Upper lobe of left lung (tissue), 4 donors: ENCODE measurements around the gene C5orf58.

Source experiments
- EP300 ChIP-seq, 4 donors: sonication (generic); formaldehyde crosslinking; IDR thresholded peaks; one replicate each; pipeline ENCODE4 v1.5.1; 2017; ENCODE audit warnings: antibody characterized with exemption in 4 of 4, control low read depth in 2 of 4
- POLR2A ChIP-seq, 4 donors: fragments of 450-650 bp; IDR thresholded peaks; one replicate each; pipeline ENCODE4 v1.5.1; 2016 to 2017; ENCODE audit warnings: antibody characterized with exemption in 4 of 4, mild to moderate bottlenecking in 2 of 4
- POLR2AphosphoS5 ChIP-seq, 2 donors: sonication (generic); formaldehyde crosslinking; IDR thresholded peaks; one replicate each; pipeline ENCODE4 v1.5.1; 2017; ENCODE audit warnings: antibody characterized with exemption in 2 of 2
- TF ChIP-seq, protein P1 (sequence below), 6 experiments: fragments of 450-650 bp in 4 of 6; fragments of 200-600 bp in 2 of 6; sonication (generic) in 2 of 6; IDR thresholded peaks; one replicate each; pipeline ENCODE4 v1.5.1; 2016 to 2019; ENCODE audit warnings: antibody characterized with exemption in 6 of 6

GRCh38 chr5:170273968-170274710, 41.4 kb downstream of the C5orf58 start:
- TF ChIP-seq, protein P1, sequence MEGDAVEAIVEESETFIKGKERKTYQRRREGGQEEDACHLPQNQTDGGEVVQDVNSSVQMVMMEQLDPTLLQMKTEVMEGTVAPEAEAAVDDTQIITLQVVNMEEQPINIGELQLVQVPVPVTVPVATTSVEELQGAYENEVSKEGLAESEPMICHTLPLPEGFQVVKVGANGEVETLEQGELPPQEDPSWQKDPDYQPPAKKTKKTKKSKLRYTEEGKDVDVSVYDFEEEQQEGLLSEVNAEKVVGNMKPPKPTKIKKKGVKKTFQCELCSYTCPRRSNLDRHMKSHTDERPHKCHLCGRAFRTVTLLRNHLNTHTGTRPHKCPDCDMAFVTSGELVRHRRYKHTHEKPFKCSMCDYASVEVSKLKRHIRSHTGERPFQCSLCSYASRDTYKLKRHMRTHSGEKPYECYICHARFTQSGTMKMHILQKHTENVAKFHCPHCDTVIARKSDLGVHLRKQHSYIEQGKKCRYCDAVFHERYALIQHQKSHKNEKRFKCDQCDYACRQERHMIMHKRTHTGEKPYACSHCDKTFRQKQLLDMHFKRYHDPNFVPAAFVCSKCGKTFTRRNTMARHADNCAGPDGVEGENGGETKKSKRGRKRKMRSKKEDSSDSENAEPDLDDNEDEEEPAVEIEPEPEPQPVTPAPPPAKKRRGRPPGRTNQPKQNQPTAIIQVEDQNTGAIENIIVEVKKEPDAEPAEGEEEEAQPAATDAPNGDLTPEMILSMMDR (IDR thresholded peaks at IDR 0.05) = peak in 3 of 6 experiments; percentile 6 to 17 (median 15)
- TF ChIP-seq POLR2A (IDR thresholded peaks at IDR 0.05) (no peak), EP300 (IDR thresholded peaks at IDR 0.05) (no peak), POLR2AphosphoS5 (IDR thresholded peaks at IDR 0.05) (no peak)
